NCI-H446 treated with DMSO at 0.1 percent for 48 hours (cell line): ENCODE results near the gene SCUBE3.

Experiments used
- DNase-seq: peaks from one replicate; lab custom pipeline; 2025; lab: John Stamatoyannopoulos, UW

The SCUBE3 gene

DNA sequence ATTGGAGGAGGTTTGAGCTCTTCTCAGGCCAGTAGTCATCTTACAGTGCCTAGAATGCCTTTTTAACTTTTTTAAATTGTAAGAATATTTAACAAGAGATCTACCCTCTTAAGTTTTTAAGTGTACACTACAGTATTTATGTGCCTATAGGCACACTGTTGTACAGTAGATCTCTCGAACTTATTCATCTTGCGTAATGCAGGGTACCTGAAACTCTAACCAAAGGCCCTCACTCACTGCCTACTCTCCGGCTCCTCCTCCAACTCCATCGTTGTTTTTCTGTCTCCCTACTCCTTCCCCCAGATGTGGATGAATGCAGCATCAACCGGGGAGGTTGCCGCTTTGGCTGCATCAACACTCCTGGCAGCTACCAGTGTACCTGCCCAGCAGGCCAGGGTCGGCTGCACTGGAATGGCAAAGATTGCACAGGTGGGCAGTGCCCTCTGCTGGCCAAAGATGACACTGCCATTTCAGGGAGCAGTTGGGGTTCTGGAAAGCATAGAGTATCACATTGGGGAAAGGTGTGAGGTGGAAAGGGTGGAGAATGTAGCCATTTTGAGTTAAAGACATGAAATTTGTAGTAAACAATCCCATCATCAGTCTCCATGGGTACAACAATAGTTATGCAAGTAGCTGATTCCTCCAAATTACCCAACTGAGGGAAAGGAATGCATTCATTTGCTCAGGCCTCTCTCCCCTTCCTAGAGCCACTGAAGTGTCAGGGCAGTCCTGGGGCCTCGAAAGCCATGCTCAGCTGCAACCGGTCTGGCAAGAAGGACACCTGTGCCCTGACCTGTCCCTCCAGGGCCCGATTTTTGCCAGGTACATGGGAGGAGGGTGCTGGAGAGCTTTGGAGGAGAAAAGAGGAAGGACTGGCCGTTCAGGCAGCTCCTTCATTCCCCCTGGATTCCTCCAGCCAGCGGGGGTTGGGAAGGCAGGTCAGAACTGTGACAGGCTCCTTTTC is 27.4 kb downstream of the SCUBE3 start:
- no peak for DNase-seq

- DNase-seq: no peak
Measured at GRCh38 chr6:35242486-35242885, 28.7 kb downstream of the SCUBE3 start.

DNA sequence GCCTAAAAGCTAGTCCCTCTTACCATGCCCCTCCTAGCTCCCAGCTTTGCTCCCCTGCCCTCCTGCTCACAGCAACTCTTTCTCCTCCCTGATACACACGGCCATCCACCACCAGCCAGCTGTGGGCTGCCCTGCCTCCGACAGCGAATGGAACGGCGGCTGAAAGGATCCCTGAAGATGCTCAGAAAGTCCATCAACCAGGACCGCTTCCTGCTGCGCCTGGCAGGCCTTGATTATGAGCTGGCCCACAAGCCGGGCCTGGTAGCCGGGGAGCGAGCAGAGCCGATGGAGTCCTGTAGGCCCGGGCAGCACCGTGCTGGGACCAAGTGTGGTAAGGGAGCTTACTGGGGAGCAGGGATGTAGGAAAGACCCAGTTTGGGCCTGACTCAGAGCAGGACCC is 29.1 kb downstream of the SCUBE3 start:
- DNase-seq: no peak

DNA sequence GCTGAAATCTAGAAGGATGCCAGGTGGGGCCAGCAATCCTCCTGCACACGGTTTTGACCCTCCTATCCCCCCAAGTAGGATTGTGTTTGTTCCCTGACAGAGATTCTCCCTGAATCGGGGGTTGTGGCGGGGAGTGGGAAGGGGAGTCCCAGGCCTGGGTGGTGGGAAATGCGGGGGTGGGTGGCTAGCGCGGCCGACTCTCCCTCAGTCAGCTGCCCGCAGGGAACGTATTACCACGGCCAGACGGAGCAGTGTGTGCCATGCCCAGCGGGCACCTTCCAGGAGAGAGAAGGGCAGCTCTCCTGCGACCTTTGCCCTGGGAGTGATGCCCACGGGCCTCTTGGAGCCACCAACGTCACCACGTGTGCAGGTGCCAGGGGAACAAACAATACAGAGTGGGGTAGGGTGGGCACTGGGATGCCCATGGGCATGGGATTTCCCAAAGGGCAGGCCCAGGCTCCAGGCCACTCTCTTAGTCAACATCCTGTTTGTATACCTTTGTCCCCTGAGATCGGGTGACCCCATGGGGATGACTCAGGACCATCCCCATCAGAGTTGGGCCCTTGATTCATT is 29.7 kb downstream of the SCUBE3 start:
- DNase-seq: no peak

DNA sequence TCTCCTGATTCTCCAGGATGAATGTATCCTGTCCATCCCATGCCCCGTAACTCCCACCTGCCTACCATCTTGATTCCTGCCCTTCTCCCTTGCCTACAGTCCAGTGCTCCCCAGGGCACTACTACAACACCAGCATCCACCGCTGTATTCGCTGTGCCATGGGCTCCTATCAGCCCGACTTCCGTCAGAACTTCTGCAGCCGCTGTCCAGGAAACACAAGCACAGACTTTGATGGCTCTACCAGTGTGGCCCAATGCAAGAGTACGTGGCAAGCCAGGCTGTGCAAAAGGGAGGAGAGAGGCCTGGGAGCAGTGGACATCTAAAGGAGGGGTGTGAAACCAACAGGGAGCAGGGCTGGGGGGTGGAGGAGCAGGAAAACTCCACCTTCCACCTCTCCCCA is 30.8 kb downstream of the SCUBE3 start:
- no peak for DNase-seq

GRCh38 chr6:35247642-35248231 is 34.0 kb downstream of the SCUBE3 start:
- no peak for DNase-seq

DNA sequence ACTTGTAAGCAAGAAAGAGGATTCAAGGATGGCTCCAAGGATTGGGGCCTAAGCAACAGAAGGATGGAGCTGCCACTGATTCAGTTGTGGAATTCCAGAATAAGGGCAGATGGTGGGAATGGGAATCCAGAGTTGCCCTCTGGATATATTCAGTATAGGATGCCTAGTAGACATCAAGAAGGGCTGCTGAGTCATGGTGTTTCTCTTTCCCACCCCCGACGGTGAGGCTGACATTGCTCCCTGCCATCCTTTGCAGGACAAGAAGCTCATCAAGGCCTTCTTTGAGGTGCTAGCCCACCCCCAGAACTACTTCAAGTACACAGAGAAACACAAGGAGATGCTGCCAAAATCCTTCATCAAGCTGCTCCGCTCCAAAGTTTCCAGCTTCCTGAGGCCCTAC is 34.5 kb downstream of the SCUBE3 start:
- DNase-seq: no peak

DNA sequence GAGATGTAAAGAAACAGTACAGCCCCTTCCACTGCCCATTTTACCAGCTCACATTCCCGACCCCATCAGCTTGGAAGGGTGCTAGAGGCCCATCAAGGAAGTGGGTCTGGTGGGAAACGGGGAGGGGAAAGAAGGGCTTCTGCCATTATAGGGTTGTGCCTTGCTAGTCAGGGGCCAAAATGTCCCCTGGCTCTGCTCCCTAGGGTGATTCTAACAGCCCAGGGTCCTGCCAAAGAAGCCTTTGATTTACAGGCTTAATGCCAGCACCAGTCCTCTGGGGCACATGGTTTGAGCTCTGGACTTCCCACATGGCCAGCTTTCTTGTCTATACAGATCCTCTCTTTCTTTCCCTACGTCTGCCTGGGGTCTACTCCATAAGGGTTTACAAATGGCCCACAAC is 35.2 kb downstream of the SCUBE3 start:
- no peak for DNase-seq

DNA sequence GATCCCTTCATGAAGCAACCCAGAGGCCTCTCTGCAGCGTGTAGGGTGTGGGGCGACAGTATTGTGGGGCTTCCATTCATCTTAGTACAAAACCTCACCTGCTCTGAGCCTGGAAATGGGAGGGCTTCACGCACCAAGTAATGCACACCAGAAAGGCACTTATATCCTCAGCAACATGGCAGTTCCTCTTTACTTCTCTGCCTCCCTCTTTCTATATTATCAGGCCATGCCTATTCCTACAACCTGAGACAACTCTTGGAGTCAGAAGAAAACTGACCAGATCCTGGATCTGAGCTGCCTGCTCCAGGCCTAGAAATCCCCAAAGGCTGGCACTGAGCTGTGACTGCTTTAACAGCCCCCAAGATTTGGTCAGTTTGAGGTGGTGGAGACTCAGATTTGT is 38.2 kb downstream of the SCUBE3 start:
- no peak for DNase-seq

GRCh38 chr6:35253249-35253648 is 39.5 kb downstream of the SCUBE3 start:
- no peak for DNase-seq

DNA sequence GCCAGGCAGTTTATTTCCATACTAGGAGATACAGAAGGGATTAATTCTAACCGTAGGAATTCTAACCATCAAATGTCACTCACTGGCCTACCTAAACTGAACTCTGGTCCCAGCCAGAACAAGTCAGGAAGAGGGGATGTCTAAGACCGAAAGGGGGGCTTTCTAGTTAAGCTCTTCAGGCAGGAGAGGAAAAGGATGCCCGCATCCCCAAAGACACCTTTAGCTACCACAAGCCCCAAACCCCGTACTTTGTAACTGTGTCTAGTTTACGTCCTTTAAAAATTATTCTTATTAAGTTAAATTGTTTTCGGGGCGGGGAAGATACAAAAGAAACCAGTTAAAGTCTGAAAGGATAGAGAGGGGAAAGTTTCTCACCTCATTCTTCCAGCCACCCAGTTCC is 44.6 kb downstream of the SCUBE3 start:
- no peak for DNase-seq

DNA sequence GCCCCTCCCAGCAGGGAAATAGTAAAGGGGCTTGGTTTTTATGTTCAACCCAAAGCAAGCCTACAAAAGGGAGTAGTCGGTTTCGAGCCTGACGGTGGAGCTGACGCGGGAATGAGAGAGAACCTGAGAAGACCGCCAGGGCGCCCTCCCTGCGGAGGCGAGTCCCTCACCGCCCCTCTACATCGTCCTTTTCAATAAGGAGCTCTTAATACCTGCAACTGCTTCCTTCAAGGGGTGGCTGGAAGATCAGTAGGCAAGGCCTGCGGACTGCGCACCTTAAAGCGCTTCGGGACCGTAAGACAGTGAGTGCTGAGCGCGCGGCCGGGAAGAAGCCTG is 45.1 kb downstream of the SCUBE3 start:
- no peak for DNase-seq

GRCh38 chr6:35259194-35259947 is 45.6 kb downstream of the SCUBE3 start, which contains the start of gene ZNF76:
Gene ZNF76 (plus strand): TSS chr6:35259735. CDS start chr6:35281152, 21,417 bp downstream.
- peak; percentile 90 for DNase-seq

- DNase-seq: no peak
Measured at GRCh38 chr6:35259948-35260590, 46.3 kb downstream of the SCUBE3 start.

DNA sequence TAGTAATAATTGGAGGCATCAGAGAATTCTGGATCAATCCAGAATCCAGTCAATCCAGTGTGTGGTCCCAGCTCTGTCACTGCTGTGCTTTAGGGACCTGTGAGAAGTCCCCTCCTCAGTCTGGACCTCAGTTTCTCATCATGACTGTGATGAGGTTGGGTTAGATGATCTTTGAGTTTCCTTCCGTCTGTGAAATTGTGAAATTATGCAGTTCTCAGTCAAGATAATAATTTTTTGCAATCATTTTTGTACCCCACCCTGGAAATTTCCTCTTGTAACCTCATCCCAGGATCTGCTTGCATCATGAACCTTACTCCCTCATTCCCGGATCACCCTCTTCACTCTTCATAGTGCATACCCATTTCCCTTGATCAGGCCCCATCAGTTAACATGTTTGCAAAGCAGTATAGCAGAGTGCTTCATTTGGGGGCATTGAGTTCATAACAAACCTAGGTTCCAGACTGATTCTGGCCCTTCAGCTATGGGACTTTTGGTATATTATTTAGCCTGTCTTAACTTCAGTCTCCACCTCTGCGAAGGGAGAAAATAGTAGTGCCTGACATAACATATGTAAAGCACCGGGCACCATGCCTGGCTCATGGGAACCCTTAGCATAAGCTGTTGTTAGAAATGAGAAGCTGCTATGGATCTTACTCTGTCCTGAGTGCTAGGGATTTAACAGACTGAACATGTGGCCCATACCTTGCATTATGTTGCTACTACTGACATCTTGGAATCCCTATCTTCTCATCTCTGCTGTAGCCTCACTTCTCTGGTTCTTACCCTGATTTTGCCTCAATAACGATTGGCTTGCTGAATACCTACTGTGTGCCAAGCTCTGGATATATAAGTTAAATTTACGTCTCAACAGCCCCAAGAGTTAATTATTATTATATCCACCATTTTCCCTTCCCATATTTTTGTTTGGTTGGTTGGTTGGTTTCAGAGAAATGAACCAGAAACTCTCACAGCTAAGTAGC is 47.1 kb downstream of the SCUBE3 start:
- no peak for DNase-seq

DNA sequence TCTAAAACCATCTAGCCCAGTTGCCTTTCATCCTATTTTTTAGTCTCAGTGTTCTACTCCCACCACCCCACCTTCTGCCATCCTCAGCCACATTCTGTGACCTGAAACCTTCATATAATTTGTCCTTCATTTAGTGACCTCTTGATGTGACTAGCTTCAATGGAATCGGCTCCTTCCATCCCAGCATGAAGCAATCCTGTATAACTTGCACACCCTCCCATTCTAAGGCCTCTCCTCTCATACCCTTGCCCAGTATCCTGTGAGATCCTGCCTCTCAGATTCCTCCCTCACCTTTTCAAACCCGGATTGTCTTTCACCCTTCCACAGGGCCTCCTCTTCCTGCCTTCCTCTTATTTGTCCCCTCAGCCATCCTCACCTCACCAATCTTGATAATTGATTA is 48.8 kb downstream of the SCUBE3 start:
- no peak for DNase-seq

- no peak for DNase-seq
Measured at GRCh38 chr6:35264550-35265274, 51.0 kb downstream of the SCUBE3 start.

GRCh38 chr6:35265523-35265922 is 51.8 kb downstream of the SCUBE3 start:
- no peak for DNase-seq

- DNase-seq: no peak
Measured at GRCh38 chr6:35267446-35267845, 53.7 kb downstream of the SCUBE3 start.

DNA sequence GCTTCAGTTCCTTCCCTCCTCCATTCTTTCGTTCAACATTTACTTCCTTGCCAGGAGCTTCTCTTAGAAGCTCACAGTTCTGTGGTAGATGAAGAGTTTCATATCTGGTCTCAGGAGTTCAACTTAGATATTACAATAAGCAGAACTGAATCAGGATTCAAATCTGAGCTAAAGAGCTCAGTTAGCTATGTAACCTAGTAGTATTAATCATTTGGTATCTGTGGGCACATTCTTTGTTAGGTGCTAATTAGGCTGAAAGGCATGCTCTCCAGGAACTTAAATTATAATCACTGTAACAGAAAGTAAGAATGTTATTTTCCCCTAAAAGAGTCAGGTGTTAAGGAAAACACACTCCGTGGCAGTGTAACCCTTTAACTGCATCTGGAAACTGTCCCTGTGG is 54.1 kb downstream of the SCUBE3 start:
- no peak for DNase-seq
